H9 (cell line): Measurements from ENCODE around the gene RFX8. TPM values are rescaled to one million over a fixed set of nuclear protein-coding genes. Genes with fewer than 3 reads are reported as not detected.

Experiments used
- DNase-seq: peaks from one replicate; pipeline ENCODE4 v3.0.0-alpha.2; 2017
- H2AFZ ChIP-seq: one replicate; pipeline ENCODE4 v1.6.1; 2013; ENCODE audit warnings: mild to moderate bottlenecking, low read length, control low read depth, moderate library complexity
- H2AK5ac ChIP-seq: 2 replicates; pipeline ENCODE4 v1.6.1; 2013; ENCODE audit warnings: low read length, control low read depth, mixed read lengths; ENCODE audit not compliant: insufficient read length
- H2BK120ac ChIP-seq: one replicate; pipeline ENCODE4 v1.6.1; 2013; ENCODE audit warnings: low read depth, mild to moderate bottlenecking, low read length, control low read depth, inconsistent platforms; ENCODE audit not compliant: poor library complexity, severe bottlenecking
- H2BK12ac ChIP-seq: 2 replicates; pipeline ENCODE4 v1.6.1; 2013; ENCODE audit warnings: low read length, control low read depth, mixed read lengths, low read depth; ENCODE audit not compliant: insufficient read length
- H2BK15ac ChIP-seq: 2 replicates; pipeline ENCODE4 v1.6.1; 2013; ENCODE audit warnings: low read depth, low read length, control low read depth
- H2BK20ac ChIP-seq: one replicate; pipeline ENCODE4 v1.6.1; 2013; ENCODE audit warnings: low read depth, mild to moderate bottlenecking, low read length, control low read depth, inconsistent platforms; ENCODE audit not compliant: poor library complexity, severe bottlenecking
- H2BK5ac ChIP-seq: 2 replicates; pipeline ENCODE4 v1.6.1; 2013; ENCODE audit warnings: low read length, control low read depth, mixed read lengths; ENCODE audit not compliant: insufficient read length
- H3K14ac ChIP-seq: 2 replicates; pipeline ENCODE4 v1.6.1; 2013; ENCODE audit warnings: low read length, control low read depth; ENCODE audit not compliant: insufficient read depth
- H3K18ac ChIP-seq: 2 replicates; pipeline ENCODE4 v1.6.1; 2013; ENCODE audit warnings: low read depth, mild to moderate bottlenecking, mixed read lengths, low read length, control low read depth; ENCODE audit not compliant: insufficient read length
- H3K23ac ChIP-seq: 2 replicates; pipeline ENCODE4 v1.6.1; 2013; ENCODE audit warnings: low read length, control low read depth, mixed read lengths, low read depth; ENCODE audit not compliant: insufficient read length
- H3K23me2 ChIP-seq: 2 replicates; pipeline ENCODE4 v1.6.1; 2013; ENCODE audit warnings: low read depth, mild to moderate bottlenecking, mixed read lengths, low read length, control low read depth; ENCODE audit not compliant: insufficient read length, poor library complexity, severe bottlenecking
- H3K27ac ChIP-seq: 2 replicates; pipeline ENCODE4 v1.5.1; 2013; ENCODE audit warnings: low read length, control low read depth, mixed read lengths, low read depth; ENCODE audit not compliant: insufficient read length
- H3K27me3 ChIP-seq: 2 replicates; pipeline ENCODE4 v1.6.1; 2013; ENCODE audit warnings: low read length, control low read depth, inconsistent platforms; ENCODE audit not compliant: insufficient read depth
- H3K4ac ChIP-seq: 2 replicates; pipeline ENCODE4 v1.6.1; 2013; ENCODE audit warnings: low read depth, mild to moderate bottlenecking, control low read depth, inconsistent platforms, low read length, moderate library complexity
- H3K4me1 ChIP-seq: 2 replicates; pipeline ENCODE4 v1.6.1; 2013; ENCODE audit warnings: low read length, control low read depth, inconsistent platforms; ENCODE audit not compliant: insufficient read depth
- H3K4me2 ChIP-seq: 2 replicates; pipeline ENCODE4 v1.6.1; 2013; ENCODE audit warnings: low read length, control low read depth, mixed read lengths; ENCODE audit not compliant: insufficient read length, insufficient read depth
- H3K56ac ChIP-seq: 2 replicates; pipeline ENCODE4 v1.6.1; 2013; ENCODE audit warnings: low read depth, mild to moderate bottlenecking, mixed read lengths, low read length, control low read depth; ENCODE audit not compliant: insufficient read length
- H3K79me1 ChIP-seq: 2 replicates; pipeline ENCODE4 v1.6.1; 2013; ENCODE audit warnings: low read depth, mild to moderate bottlenecking, moderate library complexity, low read length, control low read depth, inconsistent platforms; ENCODE audit not compliant: insufficient read depth, poor library complexity, severe bottlenecking
- H3K79me2 ChIP-seq: 2 replicates; pipeline ENCODE4 v1.6.1; 2013; ENCODE audit warnings: low read length, control low read depth, inconsistent platforms; ENCODE audit not compliant: insufficient read depth
- H3K9ac ChIP-seq: 2 replicates; pipeline ENCODE4 v1.6.1; 2013; ENCODE audit warnings: low read length, control low read depth, mixed read lengths; ENCODE audit not compliant: insufficient read length; ENCODE audit errors: extremely low read depth
- H3K9me3 ChIP-seq: one replicate; pipeline ENCODE4 v1.6.1; 2013; ENCODE audit warnings: low read depth, low read length, inconsistent platforms; ENCODE audit not compliant: control insufficient read depth
- H3T11ph ChIP-seq: one replicate; pipeline ENCODE4 v1.6.1; 2013; ENCODE audit warnings: mild to moderate bottlenecking, low read length, control low read depth, inconsistent platforms
- H4K20me1 ChIP-seq: one replicate; pipeline ENCODE4 v1.6.1; 2013; ENCODE audit not compliant: control insufficient read depth, insufficient read length, insufficient read depth
- H4K5ac ChIP-seq: 2 replicates; pipeline ENCODE4 v1.6.1; 2013; ENCODE audit warnings: low read depth, mild to moderate bottlenecking, mixed read lengths, low read length, control low read depth; ENCODE audit not compliant: insufficient read length
- H4K8ac ChIP-seq: replicated peaks from 2 replicates; pipeline ENCODE4 v1.6.1; 2013; ENCODE audit warnings: low read length, control low read depth, mixed read lengths, low read depth; ENCODE audit not compliant: insufficient read length
- H4K91ac ChIP-seq: 2 replicates; pipeline ENCODE4 v1.6.1; 2013; ENCODE audit warnings: low read depth, mild to moderate bottlenecking, moderate library complexity, mixed read lengths, low read length, control low read depth; ENCODE audit not compliant: insufficient read length
- H3K27ac Mint-ChIP-seq, 3 experiments: 2 replicates in 2 of 3; 3 replicates in 1 of 3; pipeline ENCODE4 v1.8.0; 2020 to 2021; ENCODE audit warnings: mixed read lengths in 3 of 3, mild to moderate bottlenecking in 1 of 3, moderate library complexity in 1 of 3
- H3K27me3 Mint-ChIP-seq: 2 replicates; pipeline ENCODE4 v1.8.0; 2021; ENCODE audit warnings: low read depth, mild to moderate bottlenecking, moderate library complexity, mixed read lengths
- H3K36me3 Mint-ChIP-seq, 3 experiments: 2 replicates in 2 of 3; 3 replicates in 1 of 3; pipeline ENCODE4 v1.8.0; 2020 to 2021; ENCODE audit warnings: low read depth in 3 of 3, mixed read lengths in 3 of 3; ENCODE audit not compliant: insufficient read depth in 1 of 3
- H3K4me1 Mint-ChIP-seq, 2 experiments: 2 replicates each; pipeline ENCODE4 v1.8.0; 2020; ENCODE audit warnings: mixed read lengths in 2 of 2
- H3K4me3 Mint-ChIP-seq, 2 experiments: 2 replicates in 1 of 2; 3 replicates in 1 of 2; pipeline ENCODE4 v1.8.0; 2020 to 2021; ENCODE audit warnings: mild to moderate bottlenecking in 2 of 2, mixed read lengths in 2 of 2, moderate library complexity in 1 of 2
- H3K9me3 Mint-ChIP-seq, 2 experiments: 2 replicates in 1 of 2; 3 replicates in 1 of 2; pipeline ENCODE4 v1.8.0; 2020; ENCODE audit warnings: mild to moderate bottlenecking in 2 of 2, mixed read lengths in 2 of 2, moderate library complexity in 1 of 2
- WGBS: extraction: QIAGEN DNeasy Blood & Tissue Kit; methylation state at CpG from one replicate; pipeline ENCODE4 v1.1.7; 2013; ENCODE audit warnings: missing lambda C conversion rate, low lambda C conversion rate, mixed read lengths; ENCODE audit not compliant: insufficient read length; ENCODE audit errors: extremely low coverage; 5-methylcytosine and 5-hydroxymethylcytosine counted together
- total RNA-seq: library from RNA; stranded (reverse); gene quantifications from 2 replicates; pipeline ENCODE4 v1.2.1, GENCODE V29; 2021
- TF ChIP-seq, protein P1 (sequence below): fragments of 200-600 bp; sonication (generic); conservative IDR thresholded peaks from 3 replicates; pipeline ENCODE4 v1.8.0; 2021; ENCODE audit warnings: antibody characterized with exemption, mild to moderate bottlenecking

Gene RFX8
- total RNA-seq, 1 experiment from 2014 or later: 0.22 TPM

DNA sequence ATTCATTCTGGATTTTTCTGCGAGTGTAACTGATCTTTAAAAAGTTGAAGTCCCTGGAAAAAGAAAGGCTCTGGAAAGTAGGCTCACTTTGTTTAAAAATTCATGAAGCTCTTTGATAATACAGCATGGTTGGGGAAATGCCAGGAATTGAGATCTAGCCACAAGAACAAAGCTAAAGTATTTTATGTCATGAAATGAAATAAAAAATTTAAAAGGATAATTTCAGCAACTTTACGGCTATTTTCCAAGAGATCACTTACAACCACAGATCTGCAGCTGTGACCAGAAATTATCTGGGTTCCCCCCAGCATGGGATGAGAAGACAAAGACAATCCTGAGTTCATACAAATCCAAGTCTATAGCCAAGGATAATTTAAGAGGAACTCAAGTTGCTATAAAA is 25.3 kb upstream of the RFX8 start:
- Histone ChIP-seq H3K56ac (no peak overlapping the region), H3T11ph (no peak overlapping the region), H3K27me3 (no peaks in the 10 kb centered on the region), H2BK12ac (no peak overlapping the region), H3K9me3 (no peaks in the 10 kb centered on the region), H3K23ac (no peak overlapping the region), H3K79me2 (no peaks in the 10 kb centered on the region), H3K4me2 (no peak overlapping the region), H3K23me2 (no peaks in the 10 kb centered on the region), H2BK15ac (no peak overlapping the region), H3K9ac (no peak overlapping the region), H2BK5ac (no peak overlapping the region), H2BK20ac (no peak overlapping the region), H3K14ac (no peak overlapping the region), H4K91ac (no peak overlapping the region), H3K4ac (no peak overlapping the region), H3K79me1 (no peaks in the 10 kb centered on the region), H4K5ac (no peak overlapping the region), H2BK120ac (no peak overlapping the region), H3K27ac (no peak overlapping the region), H3K4me1 (no peaks in the 10 kb centered on the region), H4K8ac (no peak overlapping the region), H2AFZ (no peak overlapping the region), H3K18ac (no peak overlapping the region), H2AK5ac (no peak overlapping the region), H4K20me1 (no peaks in the 10 kb centered on the region)
- Mint-ChIP-seq H3K4me3 (no peak overlapping the region), H3K27ac (no peak overlapping the region; a peak in 1 of 7 replicates), H3K27me3 (no peaks in the 10 kb centered on the region), H3K9me3 (no peaks in the 10 kb centered on the region), H3K36me3 (no peaks in the 10 kb centered on the region), H3K4me1 (peaks cover 0 to 3% of the 10 kb centered on the region in 2 experiments; a peak in 1 of 4 replicates)
- TF ChIP-seq, protein P1, sequence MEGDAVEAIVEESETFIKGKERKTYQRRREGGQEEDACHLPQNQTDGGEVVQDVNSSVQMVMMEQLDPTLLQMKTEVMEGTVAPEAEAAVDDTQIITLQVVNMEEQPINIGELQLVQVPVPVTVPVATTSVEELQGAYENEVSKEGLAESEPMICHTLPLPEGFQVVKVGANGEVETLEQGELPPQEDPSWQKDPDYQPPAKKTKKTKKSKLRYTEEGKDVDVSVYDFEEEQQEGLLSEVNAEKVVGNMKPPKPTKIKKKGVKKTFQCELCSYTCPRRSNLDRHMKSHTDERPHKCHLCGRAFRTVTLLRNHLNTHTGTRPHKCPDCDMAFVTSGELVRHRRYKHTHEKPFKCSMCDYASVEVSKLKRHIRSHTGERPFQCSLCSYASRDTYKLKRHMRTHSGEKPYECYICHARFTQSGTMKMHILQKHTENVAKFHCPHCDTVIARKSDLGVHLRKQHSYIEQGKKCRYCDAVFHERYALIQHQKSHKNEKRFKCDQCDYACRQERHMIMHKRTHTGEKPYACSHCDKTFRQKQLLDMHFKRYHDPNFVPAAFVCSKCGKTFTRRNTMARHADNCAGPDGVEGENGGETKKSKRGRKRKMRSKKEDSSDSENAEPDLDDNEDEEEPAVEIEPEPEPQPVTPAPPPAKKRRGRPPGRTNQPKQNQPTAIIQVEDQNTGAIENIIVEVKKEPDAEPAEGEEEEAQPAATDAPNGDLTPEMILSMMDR: no peak
- WGBS: no CpG with 5 or more reads among the region's 2 CpGs
- no peak for DNase-seq
